ENCODE results near the gene ST8SIA5. TPM values are rescaled to one million over a fixed set of nuclear protein-coding genes. Genes with fewer than 3 reads are reported as not detected.

The ST8SIA5 gene
- total RNA-seq, 1 experiment from 2014 or later, result 5.4 TPM

GRCh38 chr18:46632401-46633071 lies 124.3 kb downstream of the ST8SIA5 start:
- ATAC-seq (no peak), DNase-seq (ENCODE audit: low spot score) (no peak)
- Mint-ChIP-seq H3K4me1 (no peaks in the 10 kb centered on the region), H3K27me3 (ENCODE audit: low read depth) (peaks cover 5% of the 10 kb centered on the region; the same call in 1 of the 2 replicates), H3K4me3 (no peak overlapping the region), H3K27ac (no peak overlapping the region), H3K9me3 (peaks cover 25% of the 10 kb centered on the region), H3K36me3 (no peaks in the 10 kb centered on the region)
- TF ChIP-seq ZBTB43 (CRISPR knock-in tag; IDR thresholded peaks at IDR 0.05) (no peak), FOXJ3 (CRISPR knock-in tag; IDR thresholded peaks at IDR 0.05; ENCODE audit: borderline replicate concordance) (no peak), ZMAT4 (CRISPR knock-in tag; IDR thresholded peaks at IDR 0.05) (no peak), TP53 (CRISPR knock-in tag; IDR thresholded peaks at IDR 0.05) (no peak), RORB (CRISPR knock-in tag; IDR thresholded peaks at IDR 0.05) (no peak), PRDM15 (CRISPR knock-in tag; IDR thresholded peaks at IDR 0.05) (no peak), NR1H2 (CRISPR knock-in tag; IDR thresholded peaks at IDR 0.05) (no peak), MAX (CRISPR knock-in tag; IDR thresholded peaks at IDR 0.05) (no peak), AFF4 (CRISPR knock-in tag; IDR thresholded peaks at IDR 0.05; ENCODE audit: borderline replicate concordance) (no peak), ZNF423 (CRISPR knock-in tag; IDR thresholded peaks at IDR 0.05) (no peak), NR2C2 (CRISPR knock-in tag; IDR thresholded peaks at IDR 0.05) (no peak), RELA (CRISPR knock-in tag; IDR thresholded peaks at IDR 0.05; ENCODE audit: borderline replicate concordance) (no peak), NFYB (CRISPR knock-in tag; conservative IDR thresholded peaks at IDR 0.05; ENCODE audit: low read depth) (no peak), ZNF416 (CRISPR knock-in tag; IDR thresholded peaks at IDR 0.05) (no peak), E2F5 (CRISPR knock-in tag; IDR thresholded peaks at IDR 0.05) (no peak), PREB (CRISPR knock-in tag; IDR thresholded peaks at IDR 0.05; ENCODE audit: borderline replicate concordance) (no peak), ZNF263 (CRISPR knock-in tag; IDR thresholded peaks at IDR 0.05; ENCODE audit: low read depth) (no peak), NR3C1 (CRISPR knock-in tag; conservative IDR thresholded peaks at IDR 0.05; ENCODE audit: low read depth) (no peak)
- POLR2A ChIA-PET, result no interaction called here
- CTCF ChIA-PET, result interaction anchor here (2.4 kb wide), 1 partner anchor 25 kb away, joined by 10 read pairs; no protein-coding TSS in a partner anchor
